OCI-LY3 (cell line): ENCODE data around the gene LPCAT1.
"Not testable (repeated sequence)": the region's sequence is repeated elsewhere in the genome, so short reads cannot be mapped to it uniquely, and the experiment has no call there.

Experiments
- H2AFZ ChIP-seq: fragments of 200-600, 300-600 bp; shearing (Covaris generic); 2 replicates; pipeline ENCODE4 v1.6.0; 2014; ENCODE audit warnings: antibody characterized with exemption, low read depth, low read length
- H3K27ac ChIP-seq: fragments of 200-600, 300-600 bp; sonication (generic); 2 replicates; pipeline ENCODE4 v1.5.1; 2014; ENCODE audit warnings: mild to moderate bottlenecking, low read length, moderate library complexity, mixed read lengths
- H3K27me3 ChIP-seq: fragments of 200-600, 300-600 bp; sonication (generic); 2 replicates; pipeline ENCODE4 v1.6.1; 2014; ENCODE audit warnings: low read depth, low read length, mixed read lengths
- H3K36me3 ChIP-seq: fragments of 200-600, 300-600 bp; sonication (generic); replicated peaks from 2 replicates; pipeline ENCODE3; 2014; ENCODE audit warnings: low read depth, low read length, mixed read lengths
- H3K4me1 ChIP-seq: fragments of 300-600, 200-600 bp; sonication (generic); 2 replicates; pipeline ENCODE4 v1.6.1; 2014; ENCODE audit warnings: low read length, mixed read lengths
- H3K4me2 ChIP-seq: fragments of 200-600, 300-600 bp; sonication (generic); 2 replicates; pipeline ENCODE4 v1.6.1; 2014; ENCODE audit warnings: low read length, mixed read lengths
- H3K4me3 ChIP-seq: fragments of 300-600, 200-600 bp; sonication (generic); 2 replicates; pipeline ENCODE4 v1.5.1; 2014; ENCODE audit warnings: antibody characterized with exemption, mild to moderate bottlenecking, low read length, moderate library complexity
- H3K79me2 ChIP-seq: fragments of 300-600, 200-600 bp; shearing (Covaris generic); 2 replicates; pipeline ENCODE4 v1.6.1; 2014; ENCODE audit warnings: mild to moderate bottlenecking, low read length, mixed read lengths
- H3K9ac ChIP-seq: fragments of 300-600, 200-600 bp; shearing (Covaris generic); 2 replicates; pipeline ENCODE4 v1.6.0; 2014; ENCODE audit warnings: mild to moderate bottlenecking, low read length, moderate library complexity
- H3K9me3 ChIP-seq: fragments of 200-600, 300-600 bp; shearing (Covaris generic); 2 replicates; pipeline ENCODE4 v1.6.1; 2014; ENCODE audit warnings: low read length, mixed read lengths; ENCODE audit not compliant: insufficient read depth
- H4K20me1 ChIP-seq: fragments of 200-600, 300-600 bp; sonication (generic); 2 replicates; pipeline ENCODE4 v1.6.1; 2016; ENCODE audit warnings: low read length, mixed read lengths; ENCODE audit not compliant: insufficient read depth
- EZH2phosphoT487 ChIP-seq: fragments of 200-600 bp; shearing (Covaris generic); IDR thresholded peaks from 2 replicates; pipeline ENCODE4 v1.6.1; 2018; ENCODE audit warnings: antibody characterized with exemption, mixed run types, low read depth
- TF ChIP-seq, protein P1 (sequence below): fragments of 200-600, 300-600 bp; sonication (generic); IDR thresholded peaks from 2 replicates; pipeline ENCODE4 v1.5.1; 2014; ENCODE audit warnings: antibody characterized with exemption, low read length, low read depth

Gene LPCAT1

DNA sequence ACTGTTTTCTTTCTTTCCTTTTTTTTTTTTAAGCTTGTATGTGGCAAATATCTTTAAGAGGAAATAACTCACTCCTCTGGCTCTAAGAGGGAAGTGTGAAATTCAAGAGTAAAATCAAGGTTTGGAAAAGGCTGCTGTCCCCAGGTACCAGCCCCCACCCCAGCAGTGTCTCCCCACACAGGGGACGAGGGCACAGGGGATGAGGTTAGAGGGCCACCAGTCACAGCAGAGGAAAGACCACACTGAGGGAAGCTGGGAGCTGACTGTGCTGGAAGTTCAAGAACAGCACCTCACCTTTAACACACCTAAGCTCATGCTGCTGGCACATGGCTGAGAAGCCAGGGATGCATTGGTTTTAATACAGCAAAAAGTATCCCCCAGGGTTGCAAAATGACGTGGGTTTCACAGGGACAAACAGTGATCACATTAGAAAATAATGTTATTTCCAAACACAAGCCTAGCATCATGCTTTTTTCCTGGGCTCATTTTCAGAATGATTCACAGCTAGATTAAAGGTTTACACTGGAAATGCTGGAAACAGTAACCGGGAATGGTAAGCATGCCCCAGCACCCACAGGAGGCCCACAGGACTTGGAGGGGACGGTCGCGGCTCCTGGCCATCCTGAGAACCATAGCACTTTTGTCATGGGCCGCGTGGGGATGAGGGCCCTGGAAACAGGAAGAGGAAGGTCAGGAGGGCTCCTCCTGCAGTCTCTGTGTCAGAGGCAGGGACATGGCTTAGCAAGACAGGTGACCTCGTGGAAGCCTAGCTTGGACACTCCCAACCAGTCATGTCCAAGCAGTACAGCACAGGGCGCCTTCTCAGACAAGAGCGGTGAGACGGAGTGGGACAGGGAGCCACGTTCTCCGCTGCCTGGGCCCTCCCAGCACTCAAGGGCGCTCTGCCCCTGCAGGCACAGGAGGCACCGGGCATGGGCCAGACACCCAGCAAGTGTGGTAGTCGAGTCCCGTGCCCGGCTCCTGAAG, 6.9 kb downstream of the LPCAT1 start:
- Histone ChIP-seq H3K4me2 (peak overlapping the region; percentile 22), H4K20me1 (peaks cover 98% of the 10 kb centered on the region), H3K27ac (peak overlapping the region; percentile 37), H3K9me3 (no peaks in the 10 kb centered on the region), H3K4me3 (no peak overlapping the region), H3K27me3 (no peaks in the 10 kb centered on the region), H2AFZ (no peak overlapping the region), H3K79me2 (peaks cover 100% of the 10 kb centered on the region), H3K4me1 (peaks cover 70% of the 10 kb centered on the region), H3K9ac (no peak overlapping the region), H3K36me3 (peaks cover 69% of the 10 kb centered on the region)
- no peak for TF ChIP-seq EZH2phosphoT487
- TF ChIP-seq, protein P1, sequence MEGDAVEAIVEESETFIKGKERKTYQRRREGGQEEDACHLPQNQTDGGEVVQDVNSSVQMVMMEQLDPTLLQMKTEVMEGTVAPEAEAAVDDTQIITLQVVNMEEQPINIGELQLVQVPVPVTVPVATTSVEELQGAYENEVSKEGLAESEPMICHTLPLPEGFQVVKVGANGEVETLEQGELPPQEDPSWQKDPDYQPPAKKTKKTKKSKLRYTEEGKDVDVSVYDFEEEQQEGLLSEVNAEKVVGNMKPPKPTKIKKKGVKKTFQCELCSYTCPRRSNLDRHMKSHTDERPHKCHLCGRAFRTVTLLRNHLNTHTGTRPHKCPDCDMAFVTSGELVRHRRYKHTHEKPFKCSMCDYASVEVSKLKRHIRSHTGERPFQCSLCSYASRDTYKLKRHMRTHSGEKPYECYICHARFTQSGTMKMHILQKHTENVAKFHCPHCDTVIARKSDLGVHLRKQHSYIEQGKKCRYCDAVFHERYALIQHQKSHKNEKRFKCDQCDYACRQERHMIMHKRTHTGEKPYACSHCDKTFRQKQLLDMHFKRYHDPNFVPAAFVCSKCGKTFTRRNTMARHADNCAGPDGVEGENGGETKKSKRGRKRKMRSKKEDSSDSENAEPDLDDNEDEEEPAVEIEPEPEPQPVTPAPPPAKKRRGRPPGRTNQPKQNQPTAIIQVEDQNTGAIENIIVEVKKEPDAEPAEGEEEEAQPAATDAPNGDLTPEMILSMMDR, result no peak

DNA sequence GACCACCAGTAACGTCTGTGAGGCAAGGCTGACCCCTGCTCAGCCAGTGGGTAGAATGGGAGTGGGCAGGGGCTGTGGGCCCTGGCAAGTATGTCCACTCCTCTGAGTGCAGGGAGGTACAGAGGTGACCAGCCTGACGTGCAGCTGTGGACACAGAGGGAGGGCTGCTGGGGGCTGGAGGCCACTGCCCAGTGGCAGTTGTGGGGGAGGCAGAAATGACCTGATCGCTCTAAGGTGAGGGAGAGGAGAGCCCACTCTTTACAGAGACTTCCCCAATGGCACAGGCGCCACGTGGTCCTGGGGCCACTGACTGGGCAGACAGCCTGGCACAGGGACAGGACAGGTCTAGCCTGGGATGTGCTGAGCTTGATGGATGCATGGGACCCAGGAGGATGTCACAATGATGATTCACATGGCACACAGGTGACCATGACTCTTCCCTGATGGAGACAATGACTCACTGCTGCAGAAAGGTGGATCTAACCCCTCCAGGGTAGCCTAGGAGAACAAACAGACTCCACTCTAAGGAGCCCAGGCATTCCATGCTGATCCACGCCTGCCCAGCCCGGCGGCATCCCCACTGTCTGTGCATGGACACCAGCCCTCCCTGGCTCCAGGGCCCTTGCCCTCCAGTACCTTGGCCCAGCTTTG, 7.7 kb downstream of the LPCAT1 start:
- TF ChIP-seq, protein P1, result no peak
- no peak for TF ChIP-seq EZH2phosphoT487
- H3K79me2 ChIP-seq, result peaks cover 100% of the 10 kb centered on the region
- H3K4me1 ChIP-seq, result peaks cover 63% of the 10 kb centered on the region
- H4K20me1 ChIP-seq, result peaks cover 97% of the 10 kb centered on the region
- H3K4me2 ChIP-seq, result peak overlapping the region; percentile 22
- no peaks in the 10 kb centered on the region for H3K27me3 ChIP-seq
- H3K9me3 ChIP-seq, result no peaks in the 10 kb centered on the region
- no peak overlapping the region for H2AFZ ChIP-seq
- no peak overlapping the region for H3K9ac ChIP-seq
- H3K36me3 ChIP-seq, result peaks cover 61% of the 10 kb centered on the region
- peak overlapping the region; percentile 37; the same call in 1 of the 2 replicates for H3K27ac ChIP-seq
- no peak overlapping the region for H3K4me3 ChIP-seq

DNA sequence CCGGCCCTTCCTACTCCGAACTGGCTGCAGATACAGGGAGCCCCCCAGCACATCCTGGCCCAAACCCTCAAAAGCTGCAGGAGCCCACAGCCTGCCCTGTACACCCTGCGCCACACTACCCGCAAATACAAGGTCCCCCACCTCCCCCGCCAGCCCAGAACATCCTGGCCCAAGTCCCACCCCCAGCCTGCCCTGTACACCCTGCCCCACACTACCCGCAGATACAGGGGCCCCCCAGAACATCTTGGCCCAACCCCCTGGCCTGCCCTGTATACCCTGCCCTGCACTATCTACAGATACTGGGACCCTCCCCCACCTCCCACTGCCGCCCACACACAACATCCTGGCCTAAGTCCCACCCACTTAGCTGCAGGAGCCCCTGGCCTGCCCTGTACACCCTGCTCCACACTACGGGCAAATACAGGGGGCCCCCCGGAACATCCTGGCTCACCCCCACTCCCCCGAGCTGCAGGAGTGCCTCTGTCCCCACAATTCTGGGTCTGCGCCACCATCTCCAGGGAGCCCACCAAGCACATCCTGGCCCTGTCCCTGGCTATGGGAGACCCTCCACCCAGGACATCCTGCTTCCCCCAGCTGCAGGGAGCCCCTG, 8.3 kb downstream of the LPCAT1 start:
- TF ChIP-seq, protein P1, result no peak
- TF ChIP-seq EZH2phosphoT487, result no peak
- no peak overlapping the region for H2AFZ ChIP-seq
- no peak overlapping the region for H3K4me3 ChIP-seq
- peaks cover 61% of the 10 kb centered on the region for H3K36me3 ChIP-seq
- H3K27ac ChIP-seq, result no peak overlapping the region
- H4K20me1 ChIP-seq, result peaks cover 98% of the 10 kb centered on the region
- H3K4me1 ChIP-seq, result peaks cover 61% of the 10 kb centered on the region
- H3K4me2 ChIP-seq, result peak overlapping the region; percentile 17
- H3K27me3 ChIP-seq, result no peaks in the 10 kb centered on the region
- no peak overlapping the region for H3K9ac ChIP-seq
- no peaks in the 10 kb centered on the region for H3K9me3 ChIP-seq
- peaks cover 100% of the 10 kb centered on the region for H3K79me2 ChIP-seq

DNA sequence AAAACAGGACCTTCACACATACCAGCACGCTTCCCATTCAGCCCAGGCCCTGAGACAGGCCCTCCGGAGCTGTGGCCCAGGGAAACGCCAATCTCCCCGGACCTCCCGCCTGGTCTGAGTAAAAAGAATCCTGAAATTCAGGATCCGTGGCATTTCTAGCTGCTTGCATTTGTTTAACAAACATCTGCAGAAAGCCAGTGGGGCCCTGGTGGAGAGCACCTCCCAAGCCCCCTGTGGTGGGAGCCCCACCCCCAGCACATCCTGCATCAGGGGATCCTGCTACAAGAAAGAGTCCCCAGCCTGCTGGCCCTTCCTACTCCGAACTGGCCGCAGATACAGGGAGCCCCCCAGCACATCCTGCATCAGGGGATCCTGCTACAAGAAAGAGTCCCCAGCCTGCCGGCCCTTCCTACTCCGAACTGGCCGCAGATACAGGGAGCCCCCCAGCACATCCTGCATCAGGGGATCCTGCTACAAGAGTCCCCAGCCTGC, 8.9 kb downstream of the LPCAT1 start:
- not testable (repeated sequence) for H3K27ac ChIP-seq
- Histone ChIP-seq H3K36me3 (peaks cover 58% of the 10 kb centered on the region), H3K79me2 (peaks cover 100% of the 10 kb centered on the region)

More for the DNA sequence above, 8.9 kb downstream of the LPCAT1 start:
- peaks cover 98% of the 10 kb centered on the region for H4K20me1 ChIP-seq
- H3K4me1 ChIP-seq, result peaks cover 61% of the 10 kb centered on the region
- not testable (repeated sequence) for H2AFZ ChIP-seq, H3K9me3 ChIP-seq, H3K4me3 ChIP-seq, H3K27me3 ChIP-seq, H3K9ac ChIP-seq
- H3K4me2 ChIP-seq, result peak overlapping the region; percentile 3; the same call in 1 of the 2 replicates
